HG02759 (cell line): ENCODE data around the gene SMARCC1.

Experiments used
- ATAC-seq: cut with Tn5 transposase; IDR thresholded peaks from one replicate; pipeline ENCODE4 v1.9.1; 2021; ENCODE audit warnings: mild to moderate bottlenecking, moderate library complexity; ENCODE audit not compliant: unreplicated experiment

The SMARCC1 gene

DNA sequence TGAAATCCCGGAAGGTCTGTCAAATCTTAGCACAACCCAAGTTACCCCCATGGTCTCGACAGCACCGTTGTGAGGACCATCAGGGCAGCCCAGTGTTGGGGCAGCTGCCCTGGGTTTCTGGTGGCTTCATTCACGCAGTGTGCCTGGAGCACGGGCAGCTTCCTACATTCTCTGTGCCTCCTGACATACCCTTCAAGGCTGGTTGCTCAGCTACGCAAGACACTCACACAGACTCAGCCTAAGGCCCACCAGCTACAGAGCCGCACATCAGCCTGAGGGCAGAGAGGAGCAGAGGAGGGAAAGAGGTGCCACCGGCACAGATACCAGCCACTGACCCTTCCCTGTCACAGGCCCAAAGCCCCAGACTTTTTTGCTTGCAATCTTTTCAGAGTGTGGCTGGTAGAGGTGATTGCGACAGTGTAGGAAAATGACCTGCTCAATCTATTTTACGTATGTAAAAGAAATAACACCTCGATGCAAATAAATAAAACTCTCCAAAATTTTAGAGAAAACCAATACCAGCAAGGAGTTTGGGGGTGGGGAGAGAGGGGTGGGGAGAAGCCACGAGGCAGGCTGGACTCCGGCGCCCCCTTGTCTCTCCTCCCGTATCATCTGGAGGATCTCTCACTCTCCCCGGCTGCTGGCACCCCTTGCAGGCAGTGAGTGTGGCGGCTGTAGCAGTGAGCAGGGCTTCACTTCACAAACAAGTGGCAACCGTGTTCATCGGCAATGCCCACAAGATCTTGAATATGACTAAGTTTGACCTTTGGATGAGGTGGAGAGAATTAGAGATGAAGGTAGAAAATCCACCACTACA lies 215.8 kb downstream of the SMARCC1 start:
- no peak for ATAC-seq

DNA sequence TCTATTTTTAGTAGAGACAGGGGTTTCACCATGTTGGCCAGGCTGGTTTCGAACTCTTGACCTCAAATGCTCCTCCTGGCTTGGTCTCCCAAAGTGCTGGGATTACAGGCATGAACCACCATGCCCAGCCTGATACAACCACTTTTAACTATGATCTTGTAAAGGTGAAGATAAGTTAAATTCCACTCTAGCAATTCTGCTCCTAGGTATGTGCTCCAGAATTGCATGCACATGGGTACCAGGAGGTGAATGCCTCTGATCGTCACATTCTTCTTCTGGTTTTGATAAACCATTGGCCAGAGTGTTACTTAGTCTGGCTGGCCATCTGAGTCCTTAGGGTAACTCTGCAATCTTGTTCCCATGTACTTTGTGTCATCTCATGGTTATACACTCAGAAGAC lies 225.3 kb downstream of the SMARCC1 start:
- no peak for ATAC-seq

DNA sequence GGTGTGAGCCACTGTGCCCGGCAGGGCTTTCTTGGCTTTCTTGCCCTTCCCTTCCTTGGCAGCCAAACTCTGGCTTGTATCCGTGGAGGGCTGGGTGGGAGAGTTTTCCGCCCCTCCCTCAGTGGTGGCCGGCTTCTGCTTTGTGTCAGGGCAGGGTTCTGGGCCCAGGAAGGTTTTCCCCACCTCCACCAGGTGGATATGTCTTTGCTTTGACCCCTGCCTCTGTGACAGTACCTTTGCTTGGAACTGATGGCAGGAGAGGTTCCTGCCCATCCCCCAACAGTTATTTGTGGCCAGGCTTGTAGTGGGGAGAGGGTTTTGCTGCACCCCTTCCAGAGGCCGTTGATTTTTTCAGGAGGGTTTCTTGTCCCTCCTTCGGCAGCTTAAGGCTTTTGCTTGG lies 227.4 kb downstream of the SMARCC1 start:
- no peak for ATAC-seq

DNA sequence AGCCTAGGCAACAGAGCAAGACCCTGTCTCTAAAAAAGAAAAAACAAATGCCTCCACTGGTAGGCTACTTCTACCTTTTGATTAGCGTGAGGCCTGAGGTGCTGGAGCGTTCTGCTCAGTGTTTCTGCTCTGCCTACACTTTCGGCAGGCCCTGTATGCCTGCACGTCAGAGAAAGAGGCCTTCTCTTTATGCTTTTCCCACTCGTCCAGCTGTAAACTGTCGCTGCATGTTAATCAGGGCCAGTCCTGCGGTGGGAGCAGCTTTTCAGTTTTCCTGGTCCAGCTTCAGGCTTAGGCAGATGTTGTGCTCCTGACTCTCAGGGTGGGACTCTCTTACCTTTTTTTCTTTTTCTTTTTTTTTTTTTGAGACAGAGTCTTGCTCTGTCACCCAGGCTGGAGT lies 228.3 kb downstream of the SMARCC1 start:
- no peak for ATAC-seq

DNA sequence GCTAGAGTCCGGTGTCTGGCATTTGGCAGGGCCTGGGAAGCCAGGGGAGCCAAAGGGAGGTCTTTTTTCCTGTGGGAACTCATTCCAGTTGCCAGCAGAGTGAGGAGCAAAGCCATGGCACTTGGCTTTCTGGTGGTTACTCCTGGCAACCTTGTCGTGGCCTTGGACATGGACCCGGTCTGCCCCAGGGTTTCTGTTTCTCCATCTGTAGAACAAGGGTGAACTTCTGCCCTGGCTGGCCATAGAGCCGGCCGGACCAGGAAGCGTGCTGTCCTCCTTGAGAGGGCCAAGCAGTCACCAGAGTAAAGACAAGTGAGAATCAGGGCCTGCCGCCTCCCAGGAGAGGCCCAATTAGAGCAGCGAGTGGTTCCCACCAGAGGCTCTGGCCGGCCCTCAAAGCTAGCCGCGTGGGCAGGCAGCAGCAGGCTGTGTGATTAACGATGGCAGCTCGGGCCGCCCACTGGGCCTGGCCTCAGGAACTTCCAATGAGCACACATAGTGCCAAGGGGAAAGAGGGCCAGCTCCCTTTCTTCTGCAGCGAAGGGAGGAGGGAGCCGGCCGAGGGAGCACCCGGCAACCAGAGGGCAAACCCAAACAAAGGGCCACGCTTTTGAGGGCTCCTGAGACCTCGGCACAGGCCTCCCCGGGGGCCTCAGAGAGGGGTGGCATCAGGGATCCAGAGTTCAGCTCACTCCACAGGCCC lies 239.1 kb downstream of the SMARCC1 start:
- ATAC-seq: no peak

DNA sequence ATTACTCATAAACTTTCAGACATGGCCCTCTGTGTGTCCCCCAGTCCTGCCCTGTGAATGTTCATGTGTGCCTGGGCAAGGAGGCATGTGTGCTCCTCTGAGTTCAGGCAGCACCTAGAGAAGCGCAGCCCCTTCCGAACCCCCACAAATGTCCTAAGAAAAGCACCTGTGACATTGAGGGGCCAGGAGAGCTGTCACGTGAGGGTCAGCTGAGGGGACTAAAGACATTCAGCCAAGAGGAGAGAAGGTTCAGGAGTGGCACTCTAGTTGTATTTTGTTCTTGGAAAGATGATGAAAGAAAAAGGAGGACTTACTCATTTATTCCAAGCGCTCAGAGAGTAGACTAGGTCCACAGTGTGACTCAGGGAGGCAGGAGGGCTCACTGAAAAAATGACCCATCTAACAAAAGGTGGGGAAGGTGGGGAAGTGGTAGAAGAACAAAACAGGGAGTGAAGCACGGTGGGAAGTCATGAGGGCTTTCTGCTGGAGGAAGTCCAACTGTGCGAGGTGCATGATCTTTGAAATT lies 240.0 kb downstream of the SMARCC1 start:
- no peak for ATAC-seq

DNA sequence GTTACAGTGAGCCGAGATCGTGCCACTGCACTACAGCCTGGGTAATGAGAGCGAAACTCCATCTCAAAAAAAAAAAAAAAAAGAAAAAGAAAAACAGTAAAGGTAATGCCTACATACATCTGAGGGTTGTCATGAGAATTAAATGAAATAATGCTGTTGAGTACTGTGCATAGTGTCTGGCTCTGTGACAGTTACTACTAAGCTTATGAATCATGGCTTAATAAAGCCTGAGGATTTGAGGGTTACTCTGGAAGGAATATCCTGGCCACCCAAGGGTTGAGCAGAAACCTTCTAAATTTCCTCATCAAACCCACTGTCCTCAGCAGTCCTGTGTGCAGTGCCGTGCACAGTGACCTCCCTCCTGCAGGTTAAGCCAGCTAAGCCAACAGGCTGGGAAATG lies 241.4 kb downstream of the SMARCC1 start:
- ATAC-seq: no peak

DNA sequence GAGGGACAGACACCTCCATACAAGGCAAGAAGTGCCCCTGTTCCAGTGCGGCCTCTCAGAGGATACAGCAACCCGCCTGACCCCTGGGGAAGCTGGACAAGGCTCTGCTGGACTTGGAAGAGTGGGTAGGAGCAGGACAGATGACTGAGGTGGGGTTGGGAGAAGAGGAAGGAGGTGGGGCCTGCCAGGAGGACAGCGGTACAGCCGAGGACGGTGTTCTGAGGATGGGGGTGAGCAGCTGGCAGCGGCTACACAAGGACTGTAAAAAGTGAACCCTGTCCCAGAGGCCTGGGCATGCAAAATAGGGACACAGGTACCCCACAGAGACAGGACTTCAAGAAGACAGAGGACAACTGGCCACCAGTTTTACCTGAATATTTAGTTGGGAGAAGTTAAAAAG lies 244.7 kb downstream of the SMARCC1 start:
- ATAC-seq: no peak

DNA sequence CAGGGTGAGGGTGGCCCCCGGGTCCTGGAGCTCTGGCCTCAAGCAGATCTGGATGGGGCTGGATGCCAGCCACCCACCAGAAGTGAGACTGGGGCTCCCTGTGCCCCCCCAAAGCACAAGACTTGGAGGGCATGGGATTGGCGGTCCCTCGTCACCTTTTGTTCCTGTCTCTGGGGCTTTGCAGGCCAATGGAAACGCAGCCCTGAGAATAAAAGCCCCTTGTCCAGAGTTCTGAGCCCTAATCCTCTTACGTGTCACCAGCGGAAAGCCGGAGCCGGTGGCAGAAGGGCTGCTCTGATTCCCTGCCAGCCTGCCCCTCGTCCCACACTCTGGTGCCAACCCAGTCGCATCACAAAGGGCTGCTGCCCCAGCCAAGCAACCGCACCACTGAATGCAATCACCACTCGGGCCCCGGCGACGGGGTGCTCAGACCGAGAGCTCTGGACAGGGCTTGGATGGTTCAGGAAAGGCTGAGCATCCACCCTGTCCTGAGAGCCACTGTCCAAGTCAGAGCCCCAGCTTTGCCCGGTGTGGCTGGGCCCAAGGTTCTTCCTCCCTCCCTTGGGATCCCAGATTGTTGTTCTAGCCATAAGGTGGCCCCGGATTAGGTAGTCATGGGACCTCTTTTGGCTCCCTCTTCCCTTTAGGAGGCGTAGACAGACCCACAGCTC lies 245.3 kb downstream of the SMARCC1 start:
- ATAC-seq: no peak
